ENCODE results near the gene KIF27.
"Not testable (repeated sequence)": the region's sequence is repeated elsewhere in the genome, so short reads cannot be mapped to it uniquely, and the experiment has no call there.

KIF27 gene

GRCh38 chr9:83920927-83921707, at the start of gene KIF27:
Gene KIF27, minus strand, starts transcription at chr9:83921432. Its CDS starts 5,841 bp downstream, at chr9:83915591.
- Mint-ChIP-seq H3K36me3 (no peaks in the 10 kb centered on the region), H3K4me3 (peak within 1 kb of the TSS; percentile 87 to 91), H3K27ac (peak within 1 kb of the TSS; percentile 97), H3K4me1 (peaks cover 7 to 22% of the 10 kb centered on the region in 2 donors), H3K9me3 (no peaks in the 10 kb centered on the region), H3K27me3 (no peaks in the 10 kb centered on the region)
- ATAC-seq (replicated peaks): peak; percentile 88 to 93
- peak; percentile 98 for DNase-seq

- Mint-ChIP-seq H3K4me3 (no peak overlapping the region), H3K36me3 (peaks cover 34 to 70% of the 10 kb centered on the region in 2 donors), H3K27me3 (no peaks in the 10 kb centered on the region), H3K9me3 (no peaks in the 10 kb centered on the region), H3K4me1 (peaks cover 13 to 20% of the 10 kb centered on the region in 2 donors), H3K27ac (no peak overlapping the region)
- DNase-seq: no peak
- no peak for ATAC-seq (replicated peaks)
Measured at GRCh38 chr9:83969602-83970001, 48.4 kb upstream of the KIF27 start.

- Mint-ChIP-seq H3K27ac (peak overlapping the region; percentile 56), H3K4me3 (no peak overlapping the region), H3K27me3 (no peaks in the 10 kb centered on the region), H3K36me3 (peaks cover 21 to 58% of the 10 kb centered on the region in 2 donors), H3K9me3 (no peaks in the 10 kb centered on the region), H3K4me1 (peaks cover 10 to 11% of the 10 kb centered on the region in 2 donors)
- no peak for ATAC-seq (replicated peaks)
- DNase-seq: no peak
Measured at GRCh38 chr9:83967073-83967472, 45.8 kb upstream of the KIF27 start.

- peaks cover 15 to 50% of the 10 kb centered on the region in 2 donors for H3K36me3 Mint-ChIP-seq
- peaks cover 4 to 6% of the 10 kb centered on the region in 2 donors for H3K4me1 Mint-ChIP-seq
- H3K9me3 Mint-ChIP-seq: no peaks in the 10 kb centered on the region
- no peak for DNase-seq
- no peaks in the 10 kb centered on the region for H3K27me3 Mint-ChIP-seq
- no peak overlapping the region for H3K4me3 Mint-ChIP-seq
- H3K27ac Mint-ChIP-seq: peak overlapping the region; percentile 72
- ATAC-seq (replicated peaks): peak; percentile 8 to 20
Measured at GRCh38 chr9:83966209-83966582, 45.0 kb upstream of the KIF27 start.

- H3K27ac Mint-ChIP-seq: peak overlapping the region; percentile 72
- H3K9me3 Mint-ChIP-seq: no peaks in the 10 kb centered on the region
- H3K36me3 Mint-ChIP-seq: peaks cover 15 to 43% of the 10 kb centered on the region in 2 donors
- DNase-seq: no peak
- no peaks in the 10 kb centered on the region for H3K27me3 Mint-ChIP-seq
- ATAC-seq (replicated peaks): peak; percentile 35 to 43
- H3K4me3 Mint-ChIP-seq: no peak overlapping the region
- H3K4me1 Mint-ChIP-seq: peaks cover 4 to 6% of the 10 kb centered on the region in 2 donors
Measured at GRCh38 chr9:83965350-83966208, 44.3 kb upstream of the KIF27 start.

- H3K9me3 Mint-ChIP-seq: no peaks in the 10 kb centered on the region
- ATAC-seq (replicated peaks) (peak; percentile 14 to 34), DNase-seq (no peak)
- H3K4me1 Mint-ChIP-seq: peaks cover 4 to 6% of the 10 kb centered on the region in 2 donors
- peak overlapping the region; percentile 62 for H3K27ac Mint-ChIP-seq
- no peaks in the 10 kb centered on the region for H3K27me3 Mint-ChIP-seq
- peaks cover 15 to 39% of the 10 kb centered on the region in 2 donors for H3K36me3 Mint-ChIP-seq
- no peak overlapping the region for H3K4me3 Mint-ChIP-seq
Measured at GRCh38 chr9:83964973-83965349, 43.7 kb upstream of the KIF27 start.

- H3K4me1 Mint-ChIP-seq: peaks cover 4 to 6% of the 10 kb centered on the region in 2 donors
- no peak for ATAC-seq (replicated peaks)
- H3K9me3 Mint-ChIP-seq: no peaks in the 10 kb centered on the region
- H3K27me3 Mint-ChIP-seq: no peaks in the 10 kb centered on the region
- no peak for DNase-seq
- H3K4me3 Mint-ChIP-seq: no peak overlapping the region
- peaks cover 5 to 23% of the 10 kb centered on the region in 2 donors for H3K36me3 Mint-ChIP-seq
- H3K27ac Mint-ChIP-seq: no peak overlapping the region
Measured at GRCh38 chr9:83962165-83962564, 40.9 kb upstream of the KIF27 start.

- Mint-ChIP-seq H3K9me3 (no peaks in the 10 kb centered on the region), H3K27ac (no peak overlapping the region), H3K36me3 (peaks cover 2 to 12% of the 10 kb centered on the region in 2 donors), H3K4me3 (no peak overlapping the region), H3K27me3 (no peaks in the 10 kb centered on the region), H3K4me1 (peaks cover 7 to 14% of the 10 kb centered on the region in 2 donors)
- no peak for ATAC-seq (replicated peaks)
- no peak for DNase-seq
Measured at GRCh38 chr9:83960991-83961390, 39.8 kb upstream of the KIF27 start.

- DNase-seq (no peak), ATAC-seq (replicated peaks) (no peak)
- H3K4me3 Mint-ChIP-seq: no peak overlapping the region
- H3K4me1 Mint-ChIP-seq: peaks cover 5 to 17% of the 10 kb centered on the region in 2 donors
- peaks cover 0 to 6% of the 10 kb centered on the region in 2 donors for H3K36me3 Mint-ChIP-seq
- no peaks in the 10 kb centered on the region for H3K27me3 Mint-ChIP-seq
- no peak overlapping the region for H3K27ac Mint-ChIP-seq
- no peaks in the 10 kb centered on the region for H3K9me3 Mint-ChIP-seq
Measured at GRCh38 chr9:83959061-83959460, 37.8 kb upstream of the KIF27 start.

- peaks cover 5 to 17% of the 10 kb centered on the region in 2 donors for H3K4me1 Mint-ChIP-seq
- DNase-seq (no peak), ATAC-seq (replicated peaks) (no peak)
- no peaks in the 10 kb centered on the region for H3K27me3 Mint-ChIP-seq
- H3K27ac Mint-ChIP-seq: peak overlapping the region; percentile 98
- H3K4me3 Mint-ChIP-seq: peak overlapping the region; percentile 86 to 99
- no peaks in the 10 kb centered on the region for H3K9me3 Mint-ChIP-seq
- H3K36me3 Mint-ChIP-seq: peaks cover 0 to 11% of the 10 kb centered on the region in 2 donors
Measured at GRCh38 chr9:83957248-83957513, 35.9 kb upstream of the KIF27 start.

GRCh38 chr9:83956436-83957247, 35.4 kb upstream of the KIF27 start:
- Mint-ChIP-seq H3K36me3 (peaks cover 0 to 11% of the 10 kb centered on the region in 2 donors), H3K9me3 (no peaks in the 10 kb centered on the region), H3K27me3 (no peaks in the 10 kb centered on the region), H3K4me3 (peak overlapping the region; percentile 86 to 99), H3K4me1 (peaks cover 5 to 17% of the 10 kb centered on the region in 2 donors), H3K27ac (peak overlapping the region; percentile 98)
- peak; percentile 81 to 84 for ATAC-seq (replicated peaks)
- DNase-seq: peak; percentile 58

GRCh38 chr9:83956086-83956435, 34.8 kb upstream of the KIF27 start:
- Mint-ChIP-seq H3K27me3 (no peaks in the 10 kb centered on the region), H3K4me1 (peaks cover 5 to 17% of the 10 kb centered on the region in 2 donors), H3K27ac (peak overlapping the region; percentile 98), H3K9me3 (no peaks in the 10 kb centered on the region), H3K36me3 (peaks cover 0 to 13% of the 10 kb centered on the region in 2 donors), H3K4me3 (peak overlapping the region; percentile 86 to 99)
- DNase-seq (peak; percentile 50), ATAC-seq (replicated peaks) (peak; percentile 87 to 89)

- not testable (repeated sequence) for H3K9me3 Mint-ChIP-seq; H3K27me3 Mint-ChIP-seq; ATAC-seq (replicated peaks); H3K27ac Mint-ChIP-seq; DNase-seq; H3K4me3 Mint-ChIP-seq; H3K4me1 Mint-ChIP-seq
- H3K36me3 Mint-ChIP-seq: peaks cover 25 to 26% of the 10 kb centered on the region in 2 donors
Measured at GRCh38 chr9:83948096-83948495, 26.9 kb upstream of the KIF27 start.
